ENCODE measurements around the gene ZBTB7C.

- TF ChIP-seq CTCF (IDR thresholded peaks at IDR 0.05; ENCODE audit: borderline replicate concordance, extremely low read depth, low read length, poor library complexity, severe bottlenecking) (no peak), EZH2 (IDR thresholded peaks at IDR 0.05; ENCODE audit: borderline replicate concordance, low read depth, low read length, severe bottlenecking) (no peak)
Measured at GRCh38 chr18:48142994-48143393, 266.2 kb downstream of the ZBTB7C start.
